Sigmoid colon (tissue), 4 donors: ENCODE results near the gene PLPP1.

Experiments
- EP300 ChIP-seq, 4 donors: sonication (generic); formaldehyde crosslinking; IDR thresholded peaks; one replicate each; pipeline ENCODE4 v1.6.1; 2017; ENCODE audit warnings: antibody characterized with exemption in 4 of 4
- POLR2AphosphoS5 ChIP-seq, 4 donors: sonication (generic); formaldehyde crosslinking; IDR thresholded peaks; one replicate each; pipeline ENCODE4 v1.6.1; 2017; ENCODE audit warnings: antibody characterized with exemption in 4 of 4
- TF ChIP-seq, protein P1 (sequence below), 4 experiments: fragments of 450-650 bp in 3 of 4; fragments of 200-600 bp in 1 of 4; IDR thresholded peaks; one replicate each; pipeline ENCODE4 v1.5.1; 2016 to 2019; ENCODE audit warnings: antibody characterized with exemption in 4 of 4, mild to moderate bottlenecking in 3 of 4, moderate library complexity in 2 of 4

DNA sequence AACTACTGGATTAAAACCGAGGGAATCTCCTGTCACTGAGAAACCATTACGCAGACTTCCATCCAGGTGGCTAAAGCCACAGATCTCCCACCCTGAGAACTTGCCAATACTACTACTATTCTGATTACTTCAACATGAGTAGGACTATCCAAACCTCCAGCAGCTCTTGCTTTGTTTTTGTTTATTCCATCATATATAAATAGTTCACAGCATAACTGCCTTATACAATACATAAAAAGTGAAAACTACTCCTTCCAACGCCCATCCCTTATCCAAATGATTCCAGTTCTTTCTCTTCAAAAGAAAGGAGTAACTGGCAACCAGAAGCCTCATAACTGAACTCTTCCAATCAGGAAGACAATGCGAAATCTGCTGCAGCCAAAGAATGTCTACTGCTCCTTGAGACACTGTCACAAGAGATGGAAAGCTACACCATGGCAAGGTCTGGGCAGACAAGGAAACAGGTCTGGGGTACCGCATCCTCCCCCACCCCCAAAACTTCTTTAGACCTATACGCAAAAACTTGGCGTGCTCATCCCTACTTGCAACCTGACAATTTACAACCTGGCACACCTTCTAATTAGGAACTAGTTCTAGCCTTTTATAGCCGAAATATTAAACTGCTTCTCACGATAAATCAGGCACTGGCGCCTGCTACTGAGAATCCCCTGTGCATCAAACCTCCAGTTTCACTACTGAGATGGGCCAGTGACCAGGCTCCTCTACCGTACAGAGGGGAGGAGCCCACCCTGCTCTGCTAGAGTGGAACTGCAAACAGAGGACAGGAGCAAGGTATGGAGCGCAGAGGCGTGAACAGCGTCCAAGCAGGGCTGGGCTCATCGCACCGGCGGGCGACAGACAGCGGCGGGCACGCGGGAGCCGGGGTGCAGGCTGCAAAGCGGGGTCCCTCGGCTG lies 986 bp downstream of the PLPP1 start:
- TF ChIP-seq, protein P1, sequence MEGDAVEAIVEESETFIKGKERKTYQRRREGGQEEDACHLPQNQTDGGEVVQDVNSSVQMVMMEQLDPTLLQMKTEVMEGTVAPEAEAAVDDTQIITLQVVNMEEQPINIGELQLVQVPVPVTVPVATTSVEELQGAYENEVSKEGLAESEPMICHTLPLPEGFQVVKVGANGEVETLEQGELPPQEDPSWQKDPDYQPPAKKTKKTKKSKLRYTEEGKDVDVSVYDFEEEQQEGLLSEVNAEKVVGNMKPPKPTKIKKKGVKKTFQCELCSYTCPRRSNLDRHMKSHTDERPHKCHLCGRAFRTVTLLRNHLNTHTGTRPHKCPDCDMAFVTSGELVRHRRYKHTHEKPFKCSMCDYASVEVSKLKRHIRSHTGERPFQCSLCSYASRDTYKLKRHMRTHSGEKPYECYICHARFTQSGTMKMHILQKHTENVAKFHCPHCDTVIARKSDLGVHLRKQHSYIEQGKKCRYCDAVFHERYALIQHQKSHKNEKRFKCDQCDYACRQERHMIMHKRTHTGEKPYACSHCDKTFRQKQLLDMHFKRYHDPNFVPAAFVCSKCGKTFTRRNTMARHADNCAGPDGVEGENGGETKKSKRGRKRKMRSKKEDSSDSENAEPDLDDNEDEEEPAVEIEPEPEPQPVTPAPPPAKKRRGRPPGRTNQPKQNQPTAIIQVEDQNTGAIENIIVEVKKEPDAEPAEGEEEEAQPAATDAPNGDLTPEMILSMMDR (IDR thresholded peaks at IDR 0.05) = no peak
- no peak for TF ChIP-seq EP300 (IDR thresholded peaks at IDR 0.05)
- TF ChIP-seq POLR2AphosphoS5 (IDR thresholded peaks at IDR 0.05) = no peak
